RWPE1 (cell line): ENCODE data around the gene HHATL.

Source experiments
- CTCF ChIA-PET: fragments of 350-600 bp; sonication (Branson Sonifier 250); formaldehyde crosslinking; extraction: SDS; loops from one replicate; lab custom pipeline; 2021; lab: Yijun Ruan, JAX
- POLR2A ChIA-PET: fragments of 400-600 bp; formaldehyde crosslinking; extraction: SDS; loops from one replicate; lab custom pipeline; 2020; ENCODE audit warnings: antibody characterized with exemption; ENCODE audit not compliant: low non-redundant PET; lab: Yijun Ruan, JAX
- DNase-seq: peaks from one replicate; pipeline ENCODE4 v3.0.0; 2012; ENCODE audit warnings: low spot score
- H3K27ac ChIP-seq: fragments of 450-650 bp; 2 replicates; pipeline ENCODE4 v1.5.1; 2017
- TF ChIP-seq, protein P1 (sequence below): fragments of 450-650 bp; conservative IDR thresholded peaks from 2 replicates; pipeline ENCODE4 v1.5.1; 2017; ENCODE audit warnings: low read depth, mild to moderate bottlenecking

The HHATL gene

DNA sequence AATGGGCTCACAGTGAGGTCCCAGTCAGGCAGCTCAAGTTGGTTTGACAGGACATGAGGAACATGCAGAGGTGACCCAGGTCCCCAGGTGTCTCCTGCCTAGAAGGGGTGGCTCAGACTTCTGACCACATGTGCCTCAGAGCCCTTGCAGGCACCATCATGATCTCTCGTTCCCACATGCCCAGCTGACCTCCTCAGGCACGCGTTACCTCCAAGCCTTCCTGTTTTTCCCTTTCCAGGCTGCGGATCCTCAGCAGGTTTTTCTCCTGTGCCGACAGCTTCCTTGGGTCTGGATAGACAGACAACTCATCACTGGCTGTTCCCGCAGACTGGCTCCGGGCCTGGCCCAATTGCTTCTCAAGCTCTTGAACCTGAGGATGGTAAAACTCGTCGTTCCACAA is 40.1 kb upstream of the HHATL start:
- no peak overlapping the region for H3K27ac ChIP-seq
- DNase-seq: no peak
- ChIA-PET POLR2A (no interaction called here), CTCF (interaction anchor here (0.6 kb wide), 1 partner anchor 195 kb away, joined by 3 read pairs; no protein-coding TSS in a partner anchor)
- TF ChIP-seq, protein P1, sequence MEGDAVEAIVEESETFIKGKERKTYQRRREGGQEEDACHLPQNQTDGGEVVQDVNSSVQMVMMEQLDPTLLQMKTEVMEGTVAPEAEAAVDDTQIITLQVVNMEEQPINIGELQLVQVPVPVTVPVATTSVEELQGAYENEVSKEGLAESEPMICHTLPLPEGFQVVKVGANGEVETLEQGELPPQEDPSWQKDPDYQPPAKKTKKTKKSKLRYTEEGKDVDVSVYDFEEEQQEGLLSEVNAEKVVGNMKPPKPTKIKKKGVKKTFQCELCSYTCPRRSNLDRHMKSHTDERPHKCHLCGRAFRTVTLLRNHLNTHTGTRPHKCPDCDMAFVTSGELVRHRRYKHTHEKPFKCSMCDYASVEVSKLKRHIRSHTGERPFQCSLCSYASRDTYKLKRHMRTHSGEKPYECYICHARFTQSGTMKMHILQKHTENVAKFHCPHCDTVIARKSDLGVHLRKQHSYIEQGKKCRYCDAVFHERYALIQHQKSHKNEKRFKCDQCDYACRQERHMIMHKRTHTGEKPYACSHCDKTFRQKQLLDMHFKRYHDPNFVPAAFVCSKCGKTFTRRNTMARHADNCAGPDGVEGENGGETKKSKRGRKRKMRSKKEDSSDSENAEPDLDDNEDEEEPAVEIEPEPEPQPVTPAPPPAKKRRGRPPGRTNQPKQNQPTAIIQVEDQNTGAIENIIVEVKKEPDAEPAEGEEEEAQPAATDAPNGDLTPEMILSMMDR: no peak

DNA sequence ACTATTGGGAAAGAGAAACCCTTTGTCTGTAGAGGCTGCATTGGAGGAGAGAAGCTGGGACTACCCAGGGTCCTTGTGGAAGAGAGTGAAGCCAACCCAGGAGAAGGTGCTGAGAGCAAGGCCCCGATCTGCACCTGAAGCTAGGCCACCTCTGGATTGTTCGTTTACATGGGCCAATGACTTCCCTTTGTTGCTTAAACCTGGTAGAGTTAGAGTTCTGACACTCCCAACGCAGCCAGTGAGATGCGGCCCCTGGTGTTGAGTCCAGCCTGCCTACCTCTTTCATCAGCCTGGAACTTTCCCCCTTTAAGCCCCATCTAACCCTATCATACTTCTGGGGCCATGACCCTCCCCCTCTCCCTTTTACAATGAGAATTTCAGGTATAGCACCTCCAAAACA is 39.7 kb upstream of the HHATL start:
- TF ChIP-seq, protein P1: no peak
- no peak for DNase-seq
- H3K27ac ChIP-seq: no peak overlapping the region
- CTCF ChIA-PET: interaction anchor here (0.6 kb wide), 1 partner anchor 194 kb away, joined by 3 read pairs; no protein-coding TSS in a partner anchor
- POLR2A ChIA-PET: no interaction called here

DNA sequence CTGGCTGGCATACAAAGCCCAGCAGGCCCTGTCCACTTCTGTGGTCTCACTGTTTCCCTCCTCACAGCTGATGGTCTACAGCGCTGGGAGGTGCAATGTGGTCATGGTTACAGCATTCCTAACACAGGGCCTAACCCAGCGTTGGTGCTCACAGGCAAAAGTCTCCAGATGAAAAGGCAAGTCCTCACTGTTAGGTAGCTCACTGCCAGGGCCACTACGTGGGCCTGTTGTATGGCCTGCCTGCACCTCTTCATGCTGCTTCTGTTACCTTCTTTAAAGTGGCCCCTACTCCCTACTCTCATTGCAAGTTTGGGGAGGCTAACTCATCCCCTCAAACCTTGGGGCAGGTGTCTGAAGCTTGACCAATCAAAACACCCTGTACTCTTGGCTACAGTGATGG is 39.2 kb upstream of the HHATL start:
- TF ChIP-seq, protein P1: no peak
- ChIA-PET POLR2A (no interaction called here), CTCF (no interaction called here)
- no peak for DNase-seq
- no peak overlapping the region for H3K27ac ChIP-seq

DNA sequence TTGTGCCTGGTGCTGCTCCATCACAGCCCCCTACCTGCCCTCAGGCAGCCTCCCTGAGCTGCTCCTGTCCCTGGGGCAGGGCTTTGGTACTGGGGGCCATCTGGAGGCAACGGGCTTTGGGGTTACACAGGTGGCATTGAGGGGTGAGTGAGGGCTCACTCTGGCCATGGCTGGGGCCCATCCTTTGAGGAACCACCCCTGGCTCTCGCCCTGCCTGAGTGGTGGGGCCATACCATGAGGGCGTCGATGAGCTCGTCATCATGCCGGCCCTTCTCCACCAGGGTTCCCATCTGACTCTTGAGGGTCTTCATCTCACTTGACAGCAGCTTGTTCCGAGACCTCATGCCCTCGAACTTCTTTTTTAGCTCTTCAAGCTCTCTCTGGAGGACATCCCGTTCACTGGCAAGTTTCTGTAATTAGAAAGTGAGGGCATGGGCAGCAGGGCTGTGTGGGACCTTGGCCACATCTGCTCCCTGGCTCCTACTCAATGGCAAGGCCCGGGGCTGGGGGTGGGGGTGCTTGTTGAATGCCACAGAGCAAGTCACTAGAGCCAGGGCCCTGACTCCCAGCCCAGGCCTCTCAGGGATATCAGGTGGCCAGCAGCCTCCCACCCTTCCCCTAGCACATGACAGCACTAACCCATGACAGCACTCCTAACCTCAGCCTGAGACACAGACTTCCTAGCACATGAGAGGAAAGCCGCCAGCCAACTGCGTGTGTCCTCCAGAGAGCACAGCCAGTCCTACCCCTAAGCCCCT is 37.0 kb upstream of the HHATL start:
- CTCF ChIA-PET: interaction anchor here (0.8 kb wide), 1 partner anchor 15 kb away, joined by 3 read pairs; no protein-coding TSS in a partner anchor
- no peak overlapping the region for H3K27ac ChIP-seq
- POLR2A ChIA-PET: no interaction called here
- DNase-seq: no peak
- TF ChIP-seq, protein P1: no peak

DNA sequence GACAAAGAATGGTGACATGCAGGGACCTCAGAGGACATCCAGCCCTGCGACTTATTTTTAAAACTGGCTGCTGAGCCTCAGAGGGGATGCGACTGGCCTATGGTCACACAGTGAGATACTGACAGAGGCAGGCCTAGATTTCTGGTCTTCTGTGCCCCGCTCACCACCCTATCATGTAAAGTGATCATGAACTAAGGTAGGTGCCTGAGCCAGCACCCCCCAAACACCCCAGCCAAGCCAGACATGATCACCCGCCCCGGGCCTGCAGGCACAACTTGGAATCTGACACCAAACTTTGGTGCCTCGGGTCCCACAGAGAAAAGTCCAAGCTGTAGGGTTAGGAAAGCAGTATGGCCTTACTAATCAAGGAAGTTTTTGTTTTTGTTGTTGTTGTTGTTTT is 33.9 kb upstream of the HHATL start:
- TF ChIP-seq, protein P1: no peak
- POLR2A ChIA-PET: no interaction called here
- DNase-seq: no peak
- H3K27ac ChIP-seq: no peak overlapping the region
- CTCF ChIA-PET: no interaction called here

DNA sequence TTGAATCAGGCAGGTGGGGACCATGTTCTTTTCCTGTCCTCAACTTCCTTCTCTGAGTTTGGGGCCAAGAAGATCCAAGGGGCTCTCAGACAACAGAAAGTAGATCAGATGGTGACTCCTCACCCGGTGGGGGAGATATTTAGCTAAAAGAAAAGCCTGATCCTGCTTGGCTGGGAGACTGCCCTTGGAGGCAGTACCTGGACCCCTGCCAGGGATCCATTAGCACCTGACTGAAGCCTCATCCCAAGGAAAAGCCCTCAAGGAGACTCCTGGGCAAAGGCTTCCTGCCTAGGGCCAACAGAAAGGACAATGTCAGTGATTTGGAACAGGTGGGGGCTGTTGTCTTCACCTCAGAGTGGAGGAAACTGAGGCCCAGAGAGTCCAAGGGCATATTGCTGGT is 33.5 kb upstream of the HHATL start:
- CTCF ChIA-PET: interaction anchor here (0.9 kb wide), 1 partner anchor 94 kb away, joined by 3 read pairs; no protein-coding TSS in a partner anchor
- POLR2A ChIA-PET: no interaction called here
- DNase-seq: no peak
- TF ChIP-seq, protein P1: no peak
- H3K27ac ChIP-seq: no peak overlapping the region
